C4-2B (cell line): ENCODE results near the gene ZNF407.

Experiments
- H3K27ac ChIP-seq: fragments of 450-650 bp; 2 replicates; pipeline ENCODE4 v1.5.1; 2017
- CTCF ChIP-seq: fragments of 450-650 bp; conservative IDR thresholded peaks from 2 replicates; pipeline ENCODE4 v1.5.1; 2017; ENCODE audit warnings: mild to moderate bottlenecking
- ZFX ChIP-seq: fragments of 450-650 bp; IDR thresholded peaks from 2 replicates; pipeline ENCODE4 v1.6.1; 2017

Gene ZNF407

DNA sequence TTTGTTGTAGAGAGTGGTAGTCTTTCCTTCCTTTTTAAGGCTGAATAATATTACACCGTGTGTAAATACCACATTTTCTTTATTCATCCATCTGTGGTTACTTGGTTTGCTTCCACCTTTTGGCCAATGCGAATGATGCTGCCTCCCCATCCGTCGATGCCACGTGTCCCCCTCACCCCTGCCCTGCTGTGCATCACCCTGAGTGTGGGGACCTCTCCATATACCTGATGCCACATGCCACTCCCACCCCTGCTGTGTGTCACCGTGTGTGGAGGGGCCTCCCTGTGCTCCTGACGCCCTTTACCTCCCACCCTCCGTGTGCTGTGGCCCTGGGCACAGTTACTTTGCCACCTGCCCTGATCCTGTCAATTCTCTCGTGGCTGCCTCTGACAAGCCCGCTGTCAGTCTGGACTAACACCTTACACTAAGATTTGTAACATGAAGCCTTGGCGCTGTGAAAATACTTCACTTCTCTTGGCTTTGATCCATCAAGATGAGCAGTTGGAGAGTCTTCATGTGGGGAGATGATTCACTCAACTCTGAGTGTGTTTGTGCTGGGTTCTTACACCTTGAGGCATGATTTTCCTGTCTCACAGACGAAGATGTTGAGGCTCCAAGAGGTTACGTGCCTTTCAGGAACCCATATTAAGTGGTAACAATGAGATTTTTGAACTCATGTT is 234.0 kb downstream of the ZNF407 start:
- H3K27ac ChIP-seq, result no peak overlapping the region
- TF ChIP-seq CTCF (no peak), ZFX (no peak)

DNA sequence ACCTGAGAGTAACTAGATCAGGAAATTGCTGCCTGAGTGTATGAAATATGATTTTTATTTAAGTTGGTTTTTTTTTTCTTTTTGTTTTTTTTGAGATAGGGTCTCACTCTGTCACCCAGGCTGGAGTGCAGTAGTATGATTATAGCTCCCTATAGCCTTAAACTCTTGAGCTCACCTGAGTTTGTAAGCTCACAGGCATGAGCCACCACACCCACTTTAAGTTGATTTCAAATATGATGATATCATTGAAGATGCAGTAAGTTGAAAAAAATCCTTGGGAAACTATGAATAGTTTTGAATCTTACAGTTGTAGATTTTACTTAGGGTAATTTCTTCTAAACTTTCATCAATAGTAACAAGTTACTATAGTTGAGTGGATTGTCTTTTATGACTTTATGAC is 234.7 kb downstream of the ZNF407 start:
- H3K27ac ChIP-seq, result no peak overlapping the region
- TF ChIP-seq ZFX (no peak), CTCF (no peak)

GRCh38 chr18:74832999-74833398 is 235.3 kb downstream of the ZNF407 start:
- TF ChIP-seq ZFX (no peak), CTCF (no peak)
- no peak overlapping the region for H3K27ac ChIP-seq

- TF ChIP-seq ZFX (no peak), CTCF (no peak)
- no peak overlapping the region for H3K27ac ChIP-seq
Measured at GRCh38 chr18:74834424-74835309, 237.0 kb downstream of the ZNF407 start.

DNA sequence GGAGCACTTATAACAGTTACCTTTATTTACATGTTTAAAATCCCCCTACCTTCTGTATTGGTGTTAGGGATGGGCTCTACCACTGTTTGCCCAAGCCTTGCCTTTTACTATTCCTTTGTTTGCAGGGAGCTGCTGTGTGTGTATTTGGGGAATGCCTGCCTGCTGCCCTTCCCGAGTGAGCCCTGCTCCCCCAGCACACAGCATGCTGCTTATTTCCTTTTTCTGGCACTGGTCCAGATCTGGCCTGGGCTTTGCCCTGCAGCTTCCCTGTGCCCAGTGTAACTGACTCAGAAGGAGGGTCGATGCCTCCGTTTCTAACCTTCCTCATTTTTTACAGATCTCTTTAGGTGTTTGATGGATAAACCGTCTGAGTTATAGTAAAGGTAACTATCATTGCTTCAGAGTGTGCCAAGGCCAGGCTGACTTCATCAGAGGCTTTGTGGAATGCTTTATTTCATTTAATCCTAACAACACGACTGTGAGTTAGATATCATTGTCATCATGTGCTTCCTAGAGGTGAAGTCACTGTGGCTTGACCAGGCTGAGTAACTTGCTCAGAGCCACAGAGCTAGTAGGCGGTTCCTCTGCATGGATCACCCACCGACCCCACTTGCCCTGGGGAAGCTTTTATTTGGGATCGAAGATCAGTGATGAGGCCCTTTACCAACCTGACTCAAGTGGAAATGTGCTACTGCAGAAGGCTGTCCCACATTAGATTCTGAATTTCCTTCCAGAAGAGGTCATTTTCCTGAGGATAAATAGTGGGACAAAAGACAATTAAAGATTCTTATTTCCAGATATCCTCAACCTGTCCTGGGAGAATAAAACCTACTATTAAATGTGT is 238.8 kb downstream of the ZNF407 start:
- TF ChIP-seq CTCF, result no peak
- TF ChIP-seq ZFX, result no peak
- H3K27ac ChIP-seq, result no peak overlapping the region

DNA sequence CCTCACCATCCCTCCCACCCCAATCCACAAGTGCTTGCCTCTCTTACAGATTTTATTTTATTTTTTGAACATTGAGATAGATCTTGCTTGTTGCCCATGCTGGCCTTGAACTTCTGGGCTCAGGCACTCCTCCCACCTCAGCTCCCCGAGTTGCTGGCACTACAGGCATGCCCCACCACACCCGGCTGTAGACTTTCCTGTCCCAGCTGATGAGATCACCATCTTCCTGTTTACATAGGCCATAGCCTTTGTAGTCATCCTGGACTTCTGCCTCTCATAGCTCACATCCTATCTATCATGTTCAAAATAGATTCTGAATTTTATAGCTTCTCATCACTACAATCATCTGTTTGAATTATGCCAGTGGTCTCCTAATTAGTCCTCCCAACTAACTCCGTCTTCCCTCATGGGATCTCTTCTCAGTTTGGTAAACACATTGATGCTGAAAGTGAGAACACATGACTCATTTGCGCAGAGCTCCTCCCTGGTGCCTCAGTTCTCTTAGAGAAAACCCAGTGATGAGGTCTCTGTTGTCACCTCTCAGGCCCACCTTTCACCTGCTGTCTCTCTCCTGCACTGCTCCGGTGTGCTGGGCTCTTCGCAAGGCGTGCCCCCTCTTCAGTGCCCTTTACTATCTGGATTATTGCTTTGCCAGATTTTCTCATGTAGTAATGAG is 243.0 kb downstream of the ZNF407 start:
- TF ChIP-seq ZFX, result no peak
- no peak for TF ChIP-seq CTCF
- no peak overlapping the region for H3K27ac ChIP-seq
